H1 (cell line): ENCODE results near the gene VPS13A. TPM values are rescaled to one million over a fixed set of nuclear protein-coding genes. Genes with fewer than 3 reads are reported as not detected.

ENCODE experiments used
- CTCF ChIA-PET: fragments of 300-600 bp; sonication (Branson Sonifier 250); formaldehyde crosslinking; loops from one replicate; lab custom pipeline; 2021; ENCODE audit not compliant: partially characterized antibody; lab: Charles Lee
- POLR2A ChIA-PET: fragments of 300-600 bp; sonication (Branson Sonifier 250); formaldehyde crosslinking; loops from one replicate; lab custom pipeline; 2021; ENCODE audit warnings: inconsistent platforms; ENCODE audit not compliant: partially characterized antibody; lab: Charles Lee
- DNase-seq, 2 experiments: peaks; one replicate each; pipeline versions ENCODE4 v3.0.0 to v3.0.0-alpha.2; 2010 to 2022; ENCODE audit warnings: low spot score in 2 of 2, low read depth in 1 of 2, mixed read lengths in 1 of 2
- FAIRE-seq: peaks from 2 replicates; lab custom pipeline; 2011; peaks lifted over from hg19 to GRCh38; lab: Jason Lieb, UNC
- H2AFZ ChIP-seq: 2 replicates; pipeline ENCODE4 v1.8.1; 2012; ENCODE audit warnings: low read length, inconsistent platforms
- H2AK5ac ChIP-seq: 2 replicates; pipeline ENCODE4 v1.6.1; 2013; ENCODE audit warnings: low read depth, low read length
- H2BK120ac ChIP-seq: replicated peaks from 2 replicates; pipeline ENCODE3; 2013; ENCODE audit warnings: low read depth, low read length, inconsistent platforms
- H2BK12ac ChIP-seq: 2 replicates; pipeline ENCODE4 v1.6.1; 2013; ENCODE audit warnings: low read depth, low read length
- H2BK15ac ChIP-seq: 2 replicates; pipeline ENCODE4 v1.6.1; 2013; ENCODE audit warnings: low read length
- H2BK20ac ChIP-seq: 2 replicates; pipeline ENCODE4 v1.6.1; 2013; ENCODE audit warnings: low read length
- H2BK5ac ChIP-seq: 2 replicates; pipeline ENCODE4 v1.6.1; 2013; ENCODE audit warnings: low read depth, low read length
- H3K14ac ChIP-seq: 2 replicates; pipeline ENCODE4 v1.6.1; 2013; ENCODE audit warnings: inconsistent platforms; ENCODE audit not compliant: insufficient read length
- H3K18ac ChIP-seq: 2 replicates; pipeline ENCODE4 v1.6.1; 2013; ENCODE audit warnings: low read length; ENCODE audit errors: extremely low read depth
- H3K23ac ChIP-seq: 2 replicates; pipeline ENCODE4 v1.6.1; 2013; ENCODE audit warnings: inconsistent platforms; ENCODE audit not compliant: insufficient read length
- H3K23me2 ChIP-seq: 2 replicates; pipeline ENCODE4 v1.6.1; 2013; ENCODE audit warnings: low read depth, low read length
- H3K27ac ChIP-seq: 2 replicates; pipeline ENCODE4 v1.6.1; 2011; ENCODE audit warnings: low read depth, low read length, inconsistent platforms
- H3K27me3 ChIP-seq, 4 experiments: replicated peaks in 1 of 4; 1 replicate in 1 of 4; 2 replicates in 3 of 4; pipeline versions ENCODE4 v1.6.1 to v1.8.1; 2011 to 2013; ENCODE audit warnings: low read length in 3 of 4, mild to moderate bottlenecking in 3 of 4, inconsistent platforms in 2 of 4, mixed read lengths in 2 of 4, moderate library complexity in 1 of 4; ENCODE audit not compliant: control insufficient read depth in 3 of 4, insufficient read depth in 3 of 4; ENCODE audit errors: extremely low read depth in 1 of 4
- H3K36me3 ChIP-seq, 4 experiments: 2 replicates each; pipeline versions ENCODE4 v1.6.1 to v1.8.1; 2011 to 2013; ENCODE audit warnings: mild to moderate bottlenecking in 4 of 4, low read length in 3 of 4, moderate library complexity in 2 of 4, control low read depth in 1 of 4, inconsistent platforms in 1 of 4; ENCODE audit not compliant: insufficient read depth in 4 of 4, control insufficient read depth in 2 of 4
- H3K4ac ChIP-seq: replicated peaks from 2 replicates; pipeline ENCODE3; 2013; ENCODE audit warnings: low read length, low read depth, mixed read lengths, inconsistent platforms; ENCODE audit not compliant: insufficient read length
- H3K4me1 ChIP-seq, 4 experiments: replicated peaks in 1 of 4; 1 replicate in 1 of 4; 2 replicates in 3 of 4; pipeline versions ENCODE4 v1.6.1 to v1.8.1; 2011 to 2013; ENCODE audit warnings: low read length in 3 of 4, inconsistent platforms in 2 of 4, mixed read lengths in 1 of 4; ENCODE audit not compliant: insufficient read depth in 4 of 4, control insufficient read depth in 3 of 4
- H3K4me2 ChIP-seq, 2 experiments: 2 replicates each; pipeline versions ENCODE4 v1.6.1 to v1.8.1; 2011 to 2013; ENCODE audit warnings: low read depth in 2 of 2, low read length in 2 of 2, control low read depth in 1 of 2, inconsistent platforms in 1 of 2, mild to moderate bottlenecking in 1 of 2; ENCODE audit not compliant: insufficient read depth in 1 of 2
- H3K4me3 ChIP-seq, 4 experiments: fragments of 200-600, 300-600 bp in 1 of 4; sonication (generic), shearing (Covaris generic), sonication (Bioruptor Twin) in 1 of 4; 2 replicates each; pipeline versions ENCODE4 v1.5.1 to v1.8.1; 2011 to 2016; ENCODE audit warnings: low read length in 4 of 4, low read depth in 3 of 4, control low read depth in 2 of 4, inconsistent platforms in 2 of 4, mild to moderate bottlenecking in 2 of 4, mixed read lengths in 1 of 4, moderate library complexity in 1 of 4; ENCODE audit not compliant: insufficient read depth in 2 of 4; ENCODE audit errors: extremely low read depth in 1 of 4
- H3K56ac ChIP-seq: replicated peaks from 2 replicates; pipeline ENCODE3; 2013; ENCODE audit warnings: low read depth, mild to moderate bottlenecking, mixed read lengths, low read length, inconsistent platforms; ENCODE audit not compliant: insufficient read length
- H3K79me1 ChIP-seq: 2 replicates; pipeline ENCODE4 v1.6.1; 2013; ENCODE audit warnings: low read depth, low read length, control low read depth
- H3K79me2 ChIP-seq, 2 experiments: 2 replicates each; pipeline versions ENCODE4 v1.6.1 to v1.8.1; 2012 to 2013; ENCODE audit warnings: low read length in 2 of 2, mild to moderate bottlenecking in 2 of 2, inconsistent platforms in 1 of 2; ENCODE audit not compliant: insufficient read depth in 2 of 2, control insufficient read depth in 1 of 2
- H3K9ac ChIP-seq, 4 experiments: replicated peaks in 1 of 4; 1 replicate in 1 of 4; 2 replicates in 3 of 4; pipeline versions ENCODE4 v1.6.1 to v1.8.1; 2011 to 2013; ENCODE audit warnings: low read depth in 3 of 4, low read length in 3 of 4, control low read depth in 2 of 4, mild to moderate bottlenecking in 2 of 4, moderate library complexity in 2 of 4, inconsistent platforms in 1 of 4; ENCODE audit errors: extremely low read depth in 1 of 4
- H3K9me3 ChIP-seq, 2 experiments: 2 replicates each; pipeline versions ENCODE4 v1.6.1 to v1.8.1; 2012 to 2013; ENCODE audit warnings: mild to moderate bottlenecking in 2 of 2, moderate library complexity in 2 of 2, control low read depth in 1 of 2, inconsistent platforms in 1 of 2, low read depth in 1 of 2, low read length in 1 of 2, mixed read lengths in 1 of 2; ENCODE audit not compliant: insufficient read depth in 2 of 2
- H4K20me1 ChIP-seq, 2 experiments: replicated peaks in 1 of 2; 2 replicates each; pipeline versions ENCODE3 to v1.8.1; 2011 to 2013; ENCODE audit warnings: inconsistent platforms in 2 of 2, low read length in 2 of 2, mild to moderate bottlenecking in 1 of 2; ENCODE audit not compliant: insufficient read depth in 2 of 2, control insufficient read depth in 1 of 2
- H4K5ac ChIP-seq: 2 replicates; pipeline ENCODE4 v1.6.1; 2013; ENCODE audit warnings: low read length, low read depth, mixed read lengths, inconsistent platforms; ENCODE audit not compliant: insufficient read length
- H4K8ac ChIP-seq: 2 replicates; pipeline ENCODE4 v1.8.0; 2013; ENCODE audit warnings: mild to moderate bottlenecking, moderate library complexity, low read length, inconsistent platforms; ENCODE audit not compliant: insufficient read depth; ENCODE audit errors: extremely low read depth
- H4K91ac ChIP-seq: replicated peaks from 2 replicates; pipeline ENCODE3; 2013; ENCODE audit warnings: low read length, mixed read lengths, inconsistent platforms; ENCODE audit not compliant: insufficient read length
- ASH2L ChIP-seq: fragments of 200-600, 300-600 bp; sonication (generic); IDR thresholded peaks from one replicate; pipeline ENCODE4 v1.7.1; 2017; ENCODE audit warnings: low read length
- WGBS, 2 experiments: shearing (Covaris generic) in 1 of 2; methylation state at CpG; one replicate each; pipeline versions ENCODE4 v1.1.6 to v1.1.7; 2013 to 2015; ENCODE audit warnings: low lambda C conversion rate in 2 of 2, mixed read lengths in 2 of 2, inconsistent platforms in 1 of 2, low coverage in 1 of 2, missing lambda C conversion rate in 1 of 2; ENCODE audit not compliant: insufficient replicate concordance in 2 of 2, insufficient coverage in 1 of 2, insufficient read length in 1 of 2; ENCODE audit errors: extremely low coverage in 1 of 2, missing lambda C conversion rate in 1 of 2; 5-methylcytosine and 5-hydroxymethylcytosine counted together
- polyA plus RNA-seq, 7 experiments: library from polyadenylated mRNA; depleted of rRNA in 3 of 7; stranded (reverse) in 5 of 7; unstranded in 2 of 7; fragments of >200 nt in 5 of 7; fragments of 200-250 nt in 2 of 7; gene quantifications; 1 replicate in 5 of 7; 2 replicates in 1 of 7; 4 replicates in 1 of 7; pipeline versions ENCODE4 v1.2.1 to v1.2.3, GENCODE V29; 2011 to 2013; ENCODE audit warnings: missing spikeins in 2 of 7, mixed read lengths in 2 of 7
- total RNA-seq: library from RNA; stranded (reverse); fragmentation: NEBNext Ultra II Directional; extraction: Animal tissue kit (Norgen Biotek cat#: 25700); gene quantifications from 2 replicates; pipeline ENCODE4 v1.2.1, GENCODE V29; 2021

VPS13A gene
- total and polyA plus RNA-seq, 2 of the 8 experiments (the other 6 are each of a cell fraction or from before 2014, with no cell fraction given) = 6.0 to 36.5 TPM

DNA sequence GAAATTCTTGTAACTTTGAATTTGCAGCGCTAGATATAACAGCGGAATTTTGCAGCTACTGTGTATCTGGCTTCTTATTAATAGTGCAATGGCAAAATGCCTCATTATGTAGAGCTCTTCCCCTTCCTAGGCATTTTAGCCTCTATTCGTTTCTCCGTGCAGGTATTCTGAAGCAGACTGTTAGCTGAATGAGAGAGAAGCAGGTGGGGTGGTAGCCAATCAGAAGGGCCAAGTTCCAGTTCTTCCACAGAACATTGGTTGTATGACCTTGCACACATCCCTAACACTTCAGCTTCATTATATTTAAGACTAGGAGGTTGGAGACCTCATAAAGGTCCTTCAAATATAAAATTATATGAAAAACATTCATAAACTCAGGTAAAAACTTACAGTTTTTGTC, 1.2 kb upstream of the VPS13A start:
- H3K36me3 ChIP-seq = no peaks in the 10 kb centered on the region
- H2BK12ac ChIP-seq = no peak overlapping the region
- no peak overlapping the region for H4K8ac ChIP-seq
- H3K9ac ChIP-seq = no peak overlapping the region
- H3K27ac ChIP-seq = no peak overlapping the region
- no peak overlapping the region for H2BK5ac ChIP-seq
- H3K4me1 ChIP-seq = peaks cover 2 to 6% (median 3%) of the 10 kb centered on the region in 4 experiments; a peak in 6 of 7 replicates
- H3K23me2 ChIP-seq = peaks cover 6% of the 10 kb centered on the region; the same call in 1 of the 2 replicates
- no peak overlapping the region for H2AFZ ChIP-seq
- no peak overlapping the region for H3K18ac ChIP-seq
- peak overlapping the region in 1 of 2 experiments; percentile 69; a peak in 2 of 4 replicates for H3K4me2 ChIP-seq
- CTCF ChIA-PET = interaction anchor here (0.8 to 3.1 kb wide), 3 partner anchors 9 to 116 kb away, joined by 3 to 18 read pairs (median 4); no protein-coding TSS in a partner anchor
- no peaks in the 10 kb centered on the region for H4K20me1 ChIP-seq
- no peak overlapping the region for H2BK20ac ChIP-seq
- H3K27me3 ChIP-seq = no peaks in the 10 kb centered on the region
- H4K5ac ChIP-seq = no peak overlapping the region
- peak overlapping the region in 1 of 4 experiments; percentile 83; a peak in 2 of 8 replicates for H3K4me3 ChIP-seq
- H2AK5ac ChIP-seq = no peak overlapping the region
- no peak overlapping the region for H3K4ac ChIP-seq
- H3K79me2 ChIP-seq = peaks cover 5 to 29% of the 10 kb centered on the region in 2 experiments; a peak in 3 of 4 replicates
- DNase-seq (no peak), FAIRE-seq (no peak)
- H3K23ac ChIP-seq = no peak overlapping the region
- no peak overlapping the region for H2BK120ac ChIP-seq
- H3K79me1 ChIP-seq = no peaks in the 10 kb centered on the region
- no peak overlapping the region for H2BK15ac ChIP-seq
- H3K14ac ChIP-seq = no peak overlapping the region
- 72% methylated on average over 4 of the region's 4 CpGs; no CpG with 5 or more reads in 1 of the 2 experiments for WGBS, 2 experiments
- POLR2A ChIA-PET = no interaction called here
- no peak overlapping the region for H3K56ac ChIP-seq
- H4K91ac ChIP-seq = no peak overlapping the region
- H3K9me3 ChIP-seq = no peaks in the 10 kb centered on the region
- TF ChIP-seq ASH2L = no peak
